Endothelial cell of umbilical vein (primary cell): Measurements from ENCODE around the gene TMEM254. TPM values are rescaled to one million over a fixed set of nuclear protein-coding genes. Genes with fewer than 3 reads are reported as not detected.

Experiments used
- BruUV-seq: library from RNA; stranded (reverse); fragments of 400-500 nt; replicated peaks from 2 replicates; lab custom pipeline; 2021; lab: Mats Ljungman, UMichigan
- CTCF ChIA-PET: fragments of 300-600, 350-600 bp; sonication (Branson Sonifier 250); formaldehyde crosslinking; loops from one replicate; lab custom pipeline; 2021; ENCODE audit warnings: antibody characterized with exemption, inconsistent platforms; lab: Charles Lee
- POLR2A ChIA-PET: fragments of 300-600, 350-600 bp; sonication (Branson Sonifier 250); formaldehyde crosslinking; loops from one replicate; lab custom pipeline; 2021; ENCODE audit warnings: antibody characterized with exemption, inconsistent platforms; lab: Charles Lee
- DNase-seq: peaks from one replicate; pipeline ENCODE4 v3.0.0-alpha.2; 2011; ENCODE audit warnings: low read depth, low spot score
- FAIRE-seq: peaks from 2 replicates; lab custom pipeline; 2011; peaks lifted over from hg19 to GRCh38; lab: Jason Lieb, UNC
- H2AFZ ChIP-seq: 2 replicates; pipeline ENCODE4 v1.6.0; 2012; ENCODE audit warnings: low read depth, low read length, control low read depth, inconsistent platforms
- H3K27ac ChIP-seq: 2 replicates; pipeline ENCODE4 v1.5.1; 2011; ENCODE audit warnings: low read depth, mild to moderate bottlenecking, control low read depth, low read length, moderate library complexity; ENCODE audit not compliant: insufficient read depth
- H3K27me3 ChIP-seq, 2 experiments: 2 replicates each; pipeline versions ENCODE4 v1.6.0 to v1.6.1; 2011; ENCODE audit warnings: low read length in 2 of 2, mixed read lengths in 1 of 2; ENCODE audit not compliant: control insufficient read depth in 2 of 2, insufficient read depth in 2 of 2
- H3K36me3 ChIP-seq, 2 experiments: 2 replicates in 1 of 2; 3 replicates in 1 of 2; pipeline ENCODE4 v1.5.1; 2011; ENCODE audit warnings: low read length in 2 of 2, mild to moderate bottlenecking in 1 of 2, moderate library complexity in 1 of 2; ENCODE audit not compliant: control insufficient read depth in 2 of 2, insufficient read depth in 2 of 2; ENCODE audit errors: extremely low read depth in 1 of 2
- H3K4me1 ChIP-seq: 3 replicates; pipeline ENCODE4 v1.5.1; 2011; ENCODE audit warnings: mild to moderate bottlenecking, low read length; ENCODE audit not compliant: control insufficient read depth, insufficient read depth; ENCODE audit errors: extremely low read depth
- H3K4me2 ChIP-seq: 2 replicates; pipeline ENCODE4 v1.6.1; 2011; ENCODE audit warnings: low read length, control low read depth, mixed read lengths; ENCODE audit not compliant: insufficient read depth
- H3K4me3 ChIP-seq, 3 experiments: fragments of 200-600 bp in 1 of 3; sonication (generic), shearing (Covaris generic) in 1 of 3; replicated peaks in 1 of 3; 2 replicates each; pipeline ENCODE4 v1.5.1; 2011 to 2016; ENCODE audit warnings: control low read depth in 3 of 3, low read length in 3 of 3, mild to moderate bottlenecking in 2 of 3, inconsistent platforms in 1 of 3, low read depth in 1 of 3, moderate library complexity in 1 of 3; ENCODE audit not compliant: insufficient read depth in 1 of 3
- H3K79me2 ChIP-seq: 2 replicates; pipeline ENCODE4 v1.6.0; 2012; ENCODE audit warnings: low read length, inconsistent platforms; ENCODE audit not compliant: control insufficient read depth, insufficient read depth
- H3K9ac ChIP-seq: replicated peaks from 2 replicates; pipeline ENCODE3; 2011; ENCODE audit warnings: low read length, control low read depth; ENCODE audit not compliant: insufficient read depth; ENCODE audit errors: extremely low read depth
- H3K9me1 ChIP-seq: replicated peaks from 3 replicates; pipeline ENCODE4 v1.6.0; 2011; ENCODE audit warnings: mild to moderate bottlenecking, low read length; ENCODE audit not compliant: control insufficient read depth, insufficient read depth; ENCODE audit errors: extremely low read depth
- H3K9me3 ChIP-seq: replicated peaks from 2 replicates; pipeline ENCODE4 v1.5.1; 2012; ENCODE audit warnings: low read length, inconsistent platforms; ENCODE audit not compliant: control insufficient read depth, insufficient read depth
- H4K20me1 ChIP-seq: replicated peaks from 2 replicates; pipeline ENCODE3; 2011; ENCODE audit warnings: mild to moderate bottlenecking, low read length; ENCODE audit not compliant: control insufficient read depth, insufficient read depth; ENCODE audit errors: extremely low read depth
- CTCF ChIP-seq, 2 donors: IDR thresholded peaks; 1 replicate in 1 of 2; 2 replicates in 1 of 2; pipeline ENCODE4 v1.5.1; 2011; ENCODE audit warnings: low read length in 2 of 2, mild to moderate bottlenecking in 2 of 2, moderate library complexity in 2 of 2, control low read depth in 1 of 2, inconsistent platforms in 1 of 2, low read depth in 1 of 2; ENCODE audit not compliant: insufficient read depth in 1 of 2; ENCODE audit errors: extremely low read depth in 1 of 2
- EZH2 ChIP-seq: IDR thresholded peaks from 2 replicates; pipeline ENCODE4 v1.6.1; 2012; ENCODE audit warnings: borderline replicate concordance, low read depth, mild to moderate bottlenecking, moderate library complexity, low read length, inconsistent platforms; ENCODE audit not compliant: severe bottlenecking
- FOS ChIP-seq: IDR thresholded peaks from 2 replicates; pipeline ENCODE4 v1.6.1; 2011; ENCODE audit warnings: mild to moderate bottlenecking, low read length, moderate library complexity, borderline replicate concordance; ENCODE audit not compliant: insufficient read depth
- GATA2 ChIP-seq: IDR thresholded peaks from 2 replicates; pipeline ENCODE4 v1.7.0; 2011; ENCODE audit warnings: low read depth, mild to moderate bottlenecking, moderate library complexity, mixed read lengths, low read length; ENCODE audit not compliant: insufficient read length, insufficient read depth
- JUN ChIP-seq: IDR thresholded peaks from 2 replicates; pipeline ENCODE4 v1.6.1; 2011; ENCODE audit warnings: borderline replicate concordance, low read depth; ENCODE audit not compliant: insufficient read length, insufficient read depth
- MAX ChIP-seq: IDR thresholded peaks from 2 replicates; pipeline ENCODE4 v1.6.1; 2011; ENCODE audit not compliant: insufficient read depth, insufficient read length
- MYC ChIP-seq: IDR thresholded peaks from one replicate; pipeline ENCODE4 v1.6.1; 2011; ENCODE audit warnings: mild to moderate bottlenecking, low read depth, low read length
- POLR2A ChIP-seq: IDR thresholded peaks from 2 replicates; pipeline ENCODE4 v1.6.1; 2012; ENCODE audit warnings: low read depth, mild to moderate bottlenecking, control low read depth, low read length
- POLR2AphosphoS5 ChIP-seq: IDR thresholded peaks from 2 replicates; pipeline ENCODE4 v1.6.1; 2012; ENCODE audit warnings: low read depth, mild to moderate bottlenecking, control low read depth, low read length, moderate library complexity; ENCODE audit not compliant: insufficient read depth
- dilution Hi-C: fragments of 300-500 bp; cut with MboI; formaldehyde crosslinking; loops from one replicate; pipeline ENCODE4 v1.15.0; 2019; ENCODE audit warnings: low sequenced_read_pairs; ENCODE audit not compliant: extremely low pct_ligation_motif_present
- intact Hi-C: fragments of 100-400 bp; cut with micrococcal nuclease; formaldehyde crosslinking; loops from one replicate; pipeline ENCODE4 v1.10.0; 2022
- polyA plus RNA-seq, 4 experiments: library from polyadenylated mRNA; depleted of rRNA in 3 of 4; stranded (reverse) in 3 of 4; unstranded in 1 of 4; fragments of >200 nt; gene quantifications; 2 replicates each; pipeline versions ENCODE4 v1.2.1 to v1.2.3, GENCODE V29; 2011 to 2012; ENCODE audit warnings: missing spikeins in 1 of 4
- total RNA-seq: library from RNA; stranded (reverse); gene quantifications from 2 replicates; pipeline ENCODE4 v1.2.3, GENCODE V29; 2021

TMEM254 gene
- total and polyA plus RNA-seq, 2 donors (not counting 3 experiments of a cell fraction or from before 2014, with no cell fraction given), result 10.1 to 13.4 TPM

GRCh38 chr10:80050752-80051151 lies 27.7 kb upstream of the TMEM254 start:
- ChIA-PET POLR2A (no interaction called here), CTCF (interaction anchor here (1.1 to 1.3 kb wide), 3 partner anchors 8 to 210 kb away, joined by 4 read pairs; no protein-coding TSS in a partner anchor)

More at GRCh38 chr10:80050752-80051151, 27.7 kb upstream of the TMEM254 start:
- no peaks in the 10 kb centered on the region for H3K79me2 ChIP-seq
- intact Hi-C loops (loop anchor here (10.0 kb wide), 1 partner anchor 174 kb away; no protein-coding TSS in a partner anchor), dilution Hi-C loops (no loop called here)
- FAIRE-seq (no peak), DNase-seq (no peak)
- H3K27me3 ChIP-seq, result peaks cover 7 to 12% of the 10 kb centered on the region in 2 experiments
- no peak overlapping the region for H3K4me3 ChIP-seq
- H3K4me1 ChIP-seq, result no peaks in the 10 kb centered on the region
- no peak overlapping the region for H3K4me2 ChIP-seq
- no peaks in the 10 kb centered on the region for H3K9me3 ChIP-seq
- no TSS peak for BruUV-seq
- no peak overlapping the region for H3K9ac ChIP-seq
- TF ChIP-seq FOS (no peak), MAX (no peak), EZH2 (no peak), POLR2AphosphoS5 (no peak), POLR2A (no peak), MYC (no peak), CTCF (IDR thresholded peaks at IDR 0.05; ENCODE audit: extremely low read depth in 1 of 2, insufficient read depth in 1 of 2, low read depth in 1 of 2, low read length in 2 of 2) (no peak), GATA2 (no peak), JUN (no peak)
- H4K20me1 ChIP-seq, result no peaks in the 10 kb centered on the region
- no peaks in the 10 kb centered on the region for H3K9me1 ChIP-seq
- no peak overlapping the region for H3K27ac ChIP-seq
- no peaks in the 10 kb centered on the region for H3K36me3 ChIP-seq
- no peak overlapping the region for H2AFZ ChIP-seq
